Neural cell (in vitro differentiated cells): ENCODE measurements around the gene BCL2L14.

Experiments used
- EZH2 ChIP-seq: fragments of 200-600, 300-800 bp; shearing (Covaris generic), sonication (generic); IDR thresholded peaks from 2 replicates; pipeline ENCODE4 v1.6.1; 2014; ENCODE audit warnings: antibody characterized with exemption, low read length, borderline replicate concordance, mild to moderate bottlenecking; ENCODE audit not compliant: insufficient read depth, poor library complexity, severe bottlenecking
- POLR2AphosphoS5 ChIP-seq: IDR thresholded peaks from 2 replicates; pipeline ENCODE4 v1.6.1; 2012

DNA sequence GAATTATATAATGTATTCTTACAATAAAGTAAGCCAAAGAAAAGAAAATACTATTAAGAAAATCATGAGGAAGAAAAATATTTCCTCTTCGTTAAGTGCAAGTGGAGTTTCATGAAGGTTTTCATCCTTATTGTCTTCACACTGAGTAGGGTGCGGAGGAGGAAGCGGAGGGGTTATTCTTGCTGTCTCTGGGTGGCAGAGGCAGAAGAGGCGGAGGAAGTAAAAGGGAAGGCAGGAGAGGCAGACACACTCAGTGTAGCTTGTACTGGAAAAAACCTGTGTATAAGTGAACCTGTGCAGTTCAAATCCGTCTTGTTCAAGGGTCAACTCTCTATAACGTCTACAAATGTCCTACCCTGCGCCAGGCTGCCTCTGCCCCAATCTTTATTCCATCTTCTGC is 22.0 kb upstream of the BCL2L14 start:
- no peak for TF ChIP-seq EZH2
- TF ChIP-seq POLR2AphosphoS5, result no peak
